HepG2 (cell line): ENCODE measurements around the gene ELMOD3. TPM values are rescaled to one million over a fixed set of nuclear protein-coding genes. Genes with fewer than 3 reads are reported as not detected.

Experiments
- CHD4 ChIP-seq: fragments of 200-600 bp; sonication (generic); IDR thresholded peaks from 2 replicates; pipeline ENCODE4 v1.7.0; 2017; ENCODE audit warnings: mild to moderate bottlenecking, low read length, borderline replicate concordance
- ELF1 ChIP-seq: sonication (generic); formaldehyde crosslinking; IDR thresholded peaks from 2 replicates; pipeline ENCODE4 v1.4.0; 2020; ENCODE audit warnings: missing genetic modification reagents
- FOXK1 ChIP-seq: sonication (generic); formaldehyde crosslinking; IDR thresholded peaks from 2 replicates; pipeline ENCODE4 v1.4.0; 2020; ENCODE audit warnings: low read depth, missing genetic modification reagents, borderline replicate concordance
- HIVEP1 ChIP-seq: sonication (generic); formaldehyde crosslinking; IDR thresholded peaks from 2 replicates; pipeline ENCODE4 v1.4.0; 2020; ENCODE audit warnings: mild to moderate bottlenecking, missing genetic modification reagents
- HNRNPUL1 ChIP-seq: fragments of 200-400 bp; formaldehyde crosslinking; IDR thresholded peaks from 2 replicates; pipeline ENCODE4 v1.6.1; 2017; ENCODE audit warnings: low read depth, mild to moderate bottlenecking, low read length, moderate library complexity
- JUNB ChIP-seq: sonication (generic); formaldehyde crosslinking; IDR thresholded peaks from 2 replicates; pipeline ENCODE4 v1.8.0; 2022; ENCODE audit warnings: missing genetic modification reagents, mild to moderate bottlenecking, borderline replicate concordance
- KLF6 ChIP-seq: IDR thresholded peaks from 2 replicates; pipeline ENCODE4 v1.8.0; 2016; ENCODE audit warnings: missing biosample characterization, missing genetic modification reagents
- KLF9 ChIP-seq: IDR thresholded peaks from 2 replicates; pipeline ENCODE4 v1.6.1; 2016; ENCODE audit warnings: low read depth
- NPAS2 ChIP-seq: sonication (generic); formaldehyde crosslinking; IDR thresholded peaks from 2 replicates; pipeline ENCODE4 v1.8.0; 2022; ENCODE audit warnings: mild to moderate bottlenecking, missing genetic modification reagents, borderline replicate concordance
- PCBP1 ChIP-seq: fragments of 200-400 bp; formaldehyde crosslinking; IDR thresholded peaks from 2 replicates; pipeline ENCODE4 v1.6.1; 2017; ENCODE audit warnings: mild to moderate bottlenecking, low read depth, low read length, borderline replicate concordance
- PHB2 ChIP-seq: fragments of 450-650 bp; IDR thresholded peaks from 2 replicates; pipeline ENCODE4 v1.6.1; 2018; ENCODE audit not compliant: partially characterized antibody
- REL ChIP-seq: sonication (generic); formaldehyde crosslinking; conservative IDR thresholded peaks from 2 replicates; pipeline ENCODE4 v1.8.0; 2022; ENCODE audit warnings: mild to moderate bottlenecking, missing genetic modification reagents, moderate library complexity
- RFXAP ChIP-seq: sonication (generic); formaldehyde crosslinking; IDR thresholded peaks from 2 replicates; pipeline ENCODE4 v1.4.0; 2020; ENCODE audit warnings: missing genetic modification reagents, borderline replicate concordance
- SUZ12 ChIP-seq: fragments of 150-350 bp; IDR thresholded peaks from 2 replicates; pipeline ENCODE4 v1.6.1; 2014; ENCODE audit warnings: low read depth, low read length
- TAF1 ChIP-seq: sonication (generic); formaldehyde crosslinking; IDR thresholded peaks from 2 replicates; pipeline ENCODE4 v1.4.0; 2020; ENCODE audit warnings: missing genetic modification reagents
- ZFAT ChIP-seq: sonication (generic); formaldehyde crosslinking; conservative IDR thresholded peaks from 2 replicates; pipeline ENCODE4 v1.8.1; 2023; ENCODE audit warnings: missing genetic modification reagents, inconsistent platforms
- ZFYVE20 ChIP-seq: sonication (generic); formaldehyde crosslinking; IDR thresholded peaks from 2 replicates; pipeline ENCODE4 v1.8.0; 2023; ENCODE audit warnings: low read depth, mild to moderate bottlenecking, moderate library complexity, missing genetic modification reagents, borderline replicate concordance
- ZNF564 ChIP-seq: sonication (generic); formaldehyde crosslinking; IDR thresholded peaks from 2 replicates; pipeline ENCODE4 v1.8.1; 2023; ENCODE audit warnings: mild to moderate bottlenecking, missing genetic modification reagents
- ZNF607 ChIP-seq: sonication (generic); formaldehyde crosslinking; IDR thresholded peaks from 2 replicates; pipeline ENCODE4 v1.5.1; 2020; ENCODE audit warnings: missing genetic modification reagents, mild to moderate bottlenecking, borderline replicate concordance
- ZNF776 ChIP-seq: sonication (generic); formaldehyde crosslinking; IDR thresholded peaks from 2 replicates; pipeline ENCODE4 v1.4.0; 2020; ENCODE audit warnings: mild to moderate bottlenecking, missing genetic modification reagents
- polyA plus RNA-seq, 8 experiments: library from polyadenylated mRNA; depleted of rRNA in 3 of 8; stranded (reverse) in 7 of 8; unstranded in 1 of 8; fragments of >200 nt; fragmentation: Illumina TruSeq in 4 of 8; extraction: Trizol in 4 of 8; gene quantifications; 2 replicates each; pipeline versions ENCODE4 v1.2.1 to v1.2.3, GENCODE V29; 2011 to 2016; ENCODE audit warnings: low read depth in 4 of 8, missing spikeins in 1 of 8, mixed read lengths in 1 of 8; ENCODE audit not compliant: insufficient read depth in 1 of 8
- total RNA-seq, 5 experiments: library from RNA; depleted of rRNA; stranded (reverse); fragments of >200 nt; fragmentation: Illumina TruSeq; extraction: Trizol; gene quantifications; 2 replicates each; pipeline ENCODE4 v1.2.3, GENCODE V29; 2016; ENCODE audit warnings: low read depth in 1 of 5
- TF ChIP-seq, protein P1 (sequence below): IDR thresholded peaks from 2 replicates; pipeline ENCODE4 v1.6.1; 2016
- TF ChIP-seq, protein P2 (sequence below): sonication (generic); formaldehyde crosslinking; IDR thresholded peaks from 2 replicates; pipeline ENCODE4 v1.4.0; 2020; ENCODE audit warnings: mild to moderate bottlenecking, low read depth, missing genetic modification reagents
- TF ChIP-seq, protein P3 (sequence below): sonication (generic); formaldehyde crosslinking; IDR thresholded peaks from 2 replicates; pipeline ENCODE4 v1.4.0; 2020; ENCODE audit warnings: missing genetic modification reagents
- TF ChIP-seq, protein P4 (sequence below): sonication (generic); formaldehyde crosslinking; IDR thresholded peaks from 2 replicates; pipeline ENCODE4 v1.4.0; 2020; ENCODE audit warnings: low read depth, mild to moderate bottlenecking, missing genetic modification reagents

ELMOD3 gene
- total and polyA plus RNA-seq, 2 of the 13 experiments (the other 11 are each of a cell fraction or from before 2014, with no cell fraction given): 13.3 to 19.5 TPM

DNA sequence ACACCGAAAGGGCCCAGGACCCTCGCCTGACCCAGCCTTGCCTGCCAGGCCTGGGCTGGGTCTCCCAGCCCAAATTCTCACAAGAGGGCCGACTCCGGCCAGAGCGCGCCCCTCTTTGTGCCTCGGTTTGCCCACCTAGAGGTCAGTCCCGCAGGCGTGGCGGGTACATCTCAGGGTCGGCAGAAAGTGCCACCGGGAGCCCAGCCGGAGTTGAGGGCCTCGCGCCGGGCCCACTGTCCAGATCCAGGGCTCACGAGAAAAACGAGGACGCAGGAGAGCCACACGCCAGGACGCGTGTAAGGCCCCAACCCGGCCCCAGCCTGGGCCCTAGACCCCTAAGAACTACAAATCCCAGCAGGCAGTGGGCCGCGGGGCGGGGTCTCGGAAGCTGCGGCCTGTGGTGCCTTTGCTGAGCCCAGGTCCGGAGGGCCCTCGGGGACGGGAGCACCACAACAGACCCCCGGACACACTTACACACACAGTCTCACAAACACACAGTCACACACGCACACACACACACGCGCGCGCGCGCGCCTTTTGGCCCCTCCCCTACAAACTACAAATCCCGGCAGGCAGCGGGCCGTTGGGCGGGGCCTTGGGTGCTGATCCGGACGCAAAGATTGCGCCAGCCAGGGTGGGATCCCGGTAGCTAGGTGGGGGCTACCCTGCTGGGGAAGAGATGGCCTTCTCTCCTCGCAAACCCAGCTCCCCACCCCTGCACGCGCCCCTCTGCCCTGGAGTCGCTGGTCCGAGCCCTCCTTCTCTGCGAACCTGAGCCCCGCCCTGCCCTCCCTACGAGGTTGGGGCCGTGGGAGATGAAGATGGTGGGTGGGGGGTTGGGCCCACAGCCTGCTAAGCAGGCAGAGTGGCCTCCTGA lies 63.8 kb downstream of the ELMOD3 start, which contains the start of gene SH2D6 (continued):
- TF ChIP-seq, protein P1, sequence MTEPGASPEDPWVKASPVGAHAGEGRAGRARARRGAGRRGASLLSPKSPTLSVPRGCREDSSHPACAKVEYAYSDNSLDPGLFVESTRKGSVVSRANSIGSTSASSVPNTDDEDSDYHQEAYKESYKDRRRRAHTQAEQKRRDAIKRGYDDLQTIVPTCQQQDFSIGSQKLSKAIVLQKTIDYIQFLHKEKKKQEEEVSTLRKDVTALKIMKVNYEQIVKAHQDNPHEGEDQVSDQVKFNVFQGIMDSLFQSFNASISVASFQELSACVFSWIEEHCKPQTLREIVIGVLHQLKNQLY (CRISPR knock-in tag): 0 out of 2 replicates have a peak, but pooled peaks have one; percentile 14
- TF ChIP-seq PCBP1: peak; percentile 83; the same call in 1 of the 2 replicates
- peak; percentile 56 for TF ChIP-seq FOXK1 (CRISPR knock-in tag)
- TF ChIP-seq, protein P2, sequence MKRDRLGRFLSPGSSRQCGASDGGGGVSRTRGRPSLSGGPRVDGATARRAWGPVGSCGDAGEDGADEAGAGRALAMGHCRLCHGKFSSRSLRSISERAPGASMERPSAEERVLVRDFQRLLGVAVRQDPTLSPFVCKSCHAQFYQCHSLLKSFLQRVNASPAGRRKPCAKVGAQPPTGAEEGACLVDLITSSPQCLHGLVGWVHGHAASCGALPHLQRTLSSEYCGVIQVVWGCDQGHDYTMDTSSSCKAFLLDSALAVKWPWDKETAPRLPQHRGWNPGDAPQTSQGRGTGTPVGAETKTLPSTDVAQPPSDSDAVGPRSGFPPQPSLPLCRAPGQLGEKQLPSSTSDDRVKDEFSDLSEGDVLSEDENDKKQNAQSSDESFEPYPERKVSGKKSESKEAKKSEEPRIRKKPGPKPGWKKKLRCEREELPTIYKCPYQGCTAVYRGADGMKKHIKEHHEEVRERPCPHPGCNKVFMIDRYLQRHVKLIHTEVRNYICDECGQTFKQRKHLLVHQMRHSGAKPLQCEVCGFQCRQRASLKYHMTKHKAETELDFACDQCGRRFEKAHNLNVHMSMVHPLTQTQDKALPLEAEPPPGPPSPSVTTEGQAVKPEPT: no peak; the same call in 1 of the 2 replicates
- TF ChIP-seq HIVEP1: peak; percentile 57
- TF ChIP-seq ZNF607: peak; percentile 97
- no peak; the same call in 1 of the 2 replicates for TF ChIP-seq RFXAP
- TF ChIP-seq ZNF776 (CRISPR knock-in tag): peak; percentile 25; the same call in 1 of the 2 replicates
- TF ChIP-seq REL (CRISPR knock-in tag): no peak
- no peak for TF ChIP-seq CHD4
- TF ChIP-seq ELF1: peak; percentile 86
- peak; percentile 22; the same call in 1 of the 2 replicates for TF ChIP-seq KLF6
- TF ChIP-seq HNRNPUL1: peak; percentile 88; the same call in 1 of the 2 replicates
- TF ChIP-seq, protein P3, sequence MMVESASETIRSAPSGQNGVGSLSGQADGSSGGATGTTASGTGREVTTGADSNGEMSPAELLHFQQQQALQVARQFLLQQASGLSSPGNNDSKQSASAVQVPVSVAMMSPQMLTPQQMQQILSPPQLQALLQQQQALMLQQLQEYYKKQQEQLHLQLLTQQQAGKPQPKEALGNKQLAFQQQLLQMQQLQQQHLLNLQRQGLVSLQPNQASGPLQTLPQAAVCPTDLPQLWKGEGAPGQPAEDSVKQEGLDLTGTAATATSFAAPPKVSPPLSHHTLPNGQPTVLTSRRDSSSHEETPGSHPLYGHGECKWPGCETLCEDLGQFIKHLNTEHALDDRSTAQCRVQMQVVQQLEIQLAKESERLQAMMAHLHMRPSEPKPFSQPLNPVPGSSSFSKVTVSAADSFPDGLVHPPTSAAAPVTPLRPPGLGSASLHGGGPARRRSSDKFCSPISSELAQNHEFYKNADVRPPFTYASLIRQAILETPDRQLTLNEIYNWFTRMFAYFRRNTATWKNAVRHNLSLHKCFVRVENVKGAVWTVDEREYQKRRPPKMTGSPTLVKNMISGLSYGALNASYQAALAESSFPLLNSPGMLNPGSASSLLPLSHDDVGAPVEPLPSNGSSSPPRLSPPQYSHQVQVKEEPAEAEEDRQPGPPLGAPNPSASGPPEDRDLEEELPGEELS: peak; percentile 70
- TF ChIP-seq ZFYVE20 (CRISPR knock-in tag): 0 out of 2 replicates have a peak, but pooled peaks have one; percentile 40
- no peak for TF ChIP-seq PHB2
- TF ChIP-seq TAF1 (CRISPR knock-in tag): peak; percentile 61
- no peak for TF ChIP-seq NPAS2
- peak; percentile 57 for TF ChIP-seq ZNF564 (CRISPR knock-in tag)
- TF ChIP-seq JUNB (CRISPR knock-in tag): no peak
- TF ChIP-seq SUZ12: peak; percentile 79
- TF ChIP-seq, protein P4, sequence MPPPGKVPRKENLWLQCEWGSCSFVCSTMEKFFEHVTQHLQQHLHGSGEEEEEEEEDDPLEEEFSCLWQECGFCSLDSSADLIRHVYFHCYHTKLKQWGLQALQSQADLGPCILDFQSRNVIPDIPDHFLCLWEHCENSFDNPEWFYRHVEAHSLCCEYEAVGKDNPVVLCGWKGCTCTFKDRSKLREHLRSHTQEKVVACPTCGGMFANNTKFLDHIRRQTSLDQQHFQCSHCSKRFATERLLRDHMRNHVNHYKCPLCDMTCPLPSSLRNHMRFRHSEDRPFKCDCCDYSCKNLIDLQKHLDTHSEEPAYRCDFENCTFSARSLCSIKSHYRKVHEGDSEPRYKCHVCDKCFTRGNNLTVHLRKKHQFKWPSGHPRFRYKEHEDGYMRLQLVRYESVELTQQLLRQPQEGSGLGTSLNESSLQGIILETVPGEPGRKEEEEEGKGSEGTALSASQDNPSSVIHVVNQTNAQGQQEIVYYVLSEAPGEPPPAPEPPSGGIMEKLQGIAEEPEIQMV (CRISPR knock-in tag): peak; percentile 75
- peak; percentile 80; the same call in 1 of the 2 replicates for TF ChIP-seq ZFAT (CRISPR knock-in tag)
- TF ChIP-seq KLF9 (CRISPR knock-in tag): no peak
